Measurements from ENCODE around the gene PIM3.
A peak's percentile ranks its signal among the peaks of the same experiment; 100 is the strongest.

PIM3 gene

GRCh38 chr22:49968313-49968830 is 7.8 kb downstream of the PIM3 start:
- peak; percentile 1 for DNase-seq
- Histone ChIP-seq H3K27me3 (replicated peaks; ENCODE audit: insufficient read depth, low read length) (peaks cover 10% of the 10 kb centered on the region), H3K4me1 (ENCODE audit: low read length) (peaks cover 8% of the 10 kb centered on the region), H3K9me2 (replicated peaks; ENCODE audit: insufficient read depth, low read length) (no peaks in the 10 kb centered on the region), H3K4me2 (ENCODE audit: low read depth, low read length) (no peak overlapping the region), H3K27ac (ENCODE audit: low read length) (no peak overlapping the region), H3K9me3 (replicated peaks; ENCODE audit: insufficient read depth, low read length) (no peaks in the 10 kb centered on the region), H3K9ac (ENCODE audit: low read length) (no peak overlapping the region), H3K79me2 (ENCODE audit: low read length) (peaks cover 8% of the 10 kb centered on the region), H3K4me3 (ENCODE audit: low read length) (no peak overlapping the region), H4K20me1 (ENCODE audit: insufficient read depth, low read length) (no peaks in the 10 kb centered on the region), H3F3A (ENCODE audit: insufficient read depth, low read length) (0 out of 2 replicates have a peak, but pooled peaks cover 3% of the 10 kb centered on the region), H2AFZ (ENCODE audit: low read length) (no peak overlapping the region), H3K36me3 (replicated peaks; ENCODE audit: insufficient read depth, low read length) (no peaks in the 10 kb centered on the region)
- TF ChIP-seq EZH2 (optimal IDR thresholded peaks at IDR 0.05; ENCODE audit: low read depth, low read length) (no peak), CTCF (IDR thresholded peaks at IDR 0.05; ENCODE audit: low read length) (no peak), EZH2phosphoT487 (IDR thresholded peaks at IDR 0.05; ENCODE audit: low read length) (no peak)

GRCh38 chr22:49968831-49969661 is 8.5 kb downstream of the PIM3 start:
- Histone ChIP-seq H3F3A (ENCODE audit: insufficient read depth, low read length) (0 out of 2 replicates have a peak, but pooled peaks cover 3% of the 10 kb centered on the region), H3K9me3 (replicated peaks; ENCODE audit: insufficient read depth, low read length) (no peaks in the 10 kb centered on the region), H3K9me2 (replicated peaks; ENCODE audit: insufficient read depth, low read length) (no peaks in the 10 kb centered on the region), H3K4me2 (ENCODE audit: low read depth, low read length) (no peak overlapping the region), H3K27me3 (replicated peaks; ENCODE audit: insufficient read depth, low read length) (peaks cover 10% of the 10 kb centered on the region), H3K9ac (ENCODE audit: low read length) (no peak overlapping the region), H3K36me3 (replicated peaks; ENCODE audit: insufficient read depth, low read length) (no peaks in the 10 kb centered on the region), H3K4me3 (ENCODE audit: low read length) (no peak overlapping the region), H4K20me1 (ENCODE audit: insufficient read depth, low read length) (no peaks in the 10 kb centered on the region), H2AFZ (ENCODE audit: low read length) (no peak overlapping the region), H3K4me1 (ENCODE audit: low read length) (peaks cover 8% of the 10 kb centered on the region), H3K79me2 (ENCODE audit: low read length) (0 out of 2 replicates have a peak, but pooled peaks cover 2% of the 10 kb centered on the region), H3K27ac (ENCODE audit: low read length) (no peak overlapping the region)
- peak; percentile 2 for DNase-seq
- no peak for TF ChIP-seq CTCF (IDR thresholded peaks at IDR 0.05; ENCODE audit: low read length)
- TF ChIP-seq EZH2phosphoT487 (IDR thresholded peaks at IDR 0.05; ENCODE audit: low read length): no peak
- no peak for TF ChIP-seq EZH2 (optimal IDR thresholded peaks at IDR 0.05; ENCODE audit: low read depth, low read length)

- TF ChIP-seq EZH2phosphoT487 (IDR thresholded peaks at IDR 0.05; ENCODE audit: low read length): no peak
- TF ChIP-seq EZH2 (optimal IDR thresholded peaks at IDR 0.05; ENCODE audit: low read depth, low read length): no peak
- TF ChIP-seq CTCF (IDR thresholded peaks at IDR 0.05; ENCODE audit: low read length): no peak
- Histone ChIP-seq H3K27me3 (replicated peaks; ENCODE audit: insufficient read depth, low read length) (peaks cover 10% of the 10 kb centered on the region), H3K9me3 (replicated peaks; ENCODE audit: insufficient read depth, low read length) (no peaks in the 10 kb centered on the region), H3K4me2 (ENCODE audit: low read depth, low read length) (no peak overlapping the region), H3K9ac (ENCODE audit: low read length) (no peak overlapping the region), H3K4me1 (ENCODE audit: low read length) (peaks cover 8% of the 10 kb centered on the region), H4K20me1 (ENCODE audit: insufficient read depth, low read length) (no peaks in the 10 kb centered on the region), H3F3A (ENCODE audit: insufficient read depth, low read length) (0 out of 2 replicates have a peak, but pooled peaks cover 3% of the 10 kb centered on the region), H3K79me2 (ENCODE audit: low read length) (no peaks in the 10 kb centered on the region), H3K9me2 (replicated peaks; ENCODE audit: insufficient read depth, low read length) (no peaks in the 10 kb centered on the region), H3K27ac (ENCODE audit: low read length) (no peak overlapping the region), H3K4me3 (ENCODE audit: low read length) (no peak overlapping the region), H2AFZ (ENCODE audit: low read length) (no peak overlapping the region), H3K36me3 (replicated peaks; ENCODE audit: insufficient read depth, low read length) (no peaks in the 10 kb centered on the region)
- peak; percentile 4 for DNase-seq
These were observed 9.4 kb downstream of the PIM3 start for GRCh38 chr22:49969751-49970527.

Measured in MM.1S (cell line).